Kidney (tissue), 14 donors: ENCODE results near the gene ING2. TPM values are rescaled to one million over a fixed set of nuclear protein-coding genes. Genes with fewer than 3 reads are reported as not detected.

Experiments
- DNase-seq, 5 donors: peaks; one replicate each; pipeline ENCODE4 v3.0.0-alpha.2; 2013 to 2020
- FAIRE-seq: peaks from 2 replicates; lab custom pipeline; 2012; peaks lifted over from hg19 to GRCh38; lab: Jason Lieb, UNC
- H3K27ac ChIP-seq, 2 donors: one replicate each; pipeline ENCODE4 v1.7.0; 2013; ENCODE audit warnings: low read depth in 2 of 2, low read length in 2 of 2, inconsistent platforms in 1 of 2
- H3K27me3 ChIP-seq: one replicate; pipeline ENCODE4 v1.7.1; 2013; ENCODE audit warnings: low read length, inconsistent platforms; ENCODE audit not compliant: control insufficient read depth, insufficient read depth
- H3K36me3 ChIP-seq, 3 donors: one replicate each; pipeline versions ENCODE4 v1.7.0 to v1.7.1; 2013; ENCODE audit warnings: low read length in 3 of 3, control low read depth in 1 of 3, inconsistent platforms in 1 of 3; ENCODE audit not compliant: insufficient read depth in 3 of 3, control insufficient read depth in 2 of 3
- H3K4me1 ChIP-seq, 3 donors: one replicate each; pipeline versions ENCODE4 v1.7.0 to v1.7.1; 2013; ENCODE audit warnings: low read length in 3 of 3, inconsistent platforms in 1 of 3, low read depth in 1 of 3; ENCODE audit not compliant: control insufficient read depth in 2 of 3, insufficient read depth in 2 of 3
- H3K4me3 ChIP-seq, 3 donors: one replicate each; pipeline versions ENCODE4 v1.7.0 to v1.8.1; 2013; ENCODE audit warnings: low read length in 3 of 3, control low read depth in 1 of 3, inconsistent platforms in 1 of 3
- H3K9ac ChIP-seq, 3 donors: one replicate each; pipeline versions ENCODE4 v1.7.0 to v1.7.1; 2013; ENCODE audit warnings: low read length in 3 of 3, control low read depth in 1 of 3, inconsistent platforms in 1 of 3
- H3K9me3 ChIP-seq, 3 donors: one replicate each; pipeline versions ENCODE4 v1.7.0 to v1.7.1; 2013; ENCODE audit warnings: low read length in 3 of 3, control low read depth in 1 of 3, inconsistent platforms in 1 of 3; ENCODE audit not compliant: control insufficient read depth in 2 of 3, insufficient read depth in 1 of 3
- intact Hi-C: fragments of 100-400 bp; cut with DNase I; formaldehyde crosslinking; loops from one replicate; pipeline ENCODE4 v1.11.1; 2022
- polyA plus RNA-seq: library from polyadenylated mRNA; stranded (reverse); fragments of 350-450 nt; fragmentation: Illumina TruSeq; extraction: RNeasy Lipid Tissue Mini Kit (QIAGEN cat#74804); gene quantifications from one replicate; pipeline ENCODE4 v1.2.3, GENCODE V29; 2014; ENCODE audit warnings: low read depth, low replicate concordance; ENCODE audit not compliant: insufficient read depth
- total RNA-seq: library from RNA; stranded (reverse); fragmentation: NEBNext Ultra II Directional; extraction: Animal tissue kit (Norgen Biotek cat#: 25700); gene quantifications from one replicate; pipeline ENCODE4 v1.2.1, GENCODE V29; 2021
- TF ChIP-seq, protein P1 (sequence below): IDR thresholded peaks from 3 replicates; pipeline ENCODE4 v1.5.1; 2012; ENCODE audit warnings: mild to moderate bottlenecking, moderate library complexity, borderline replicate concordance; ENCODE audit not compliant: insufficient read depth; ENCODE audit errors: extremely low read depth
- donor health status: control.
- donor health status: control.
- donor health status: control.
- donor health status: control.
- donor health status: control.
- donor health status: DM: yes; HTN: yes; CAD: no.
- donor health status: Normal renal cell carcinoma (clear cell type).

ING2 gene
- total and polyA plus RNA-seq, 2 donors from 2014 or later: 7.8 to 17.3 TPM

- Histone ChIP-seq H3K27me3 (no peaks in the 10 kb centered on the region), H3K9ac (peak overlapping the region; percentile 49 to 89 (median 65)), H3K4me3 (peak overlapping the region; percentile 71 to 97 (median 96)), H3K4me1 (peaks cover 0 to 2% (median 0%) of the 10 kb centered on the region in 3 donors), H3K36me3 (peaks cover 2 to 6% (median 4%) of the 10 kb centered on the region in 3 donors), H3K27ac (peak overlapping the region; percentile 99), H3K9me3 (no peaks in the 10 kb centered on the region)
- intact Hi-C loops: no loop called here
- TF ChIP-seq, protein P1, sequence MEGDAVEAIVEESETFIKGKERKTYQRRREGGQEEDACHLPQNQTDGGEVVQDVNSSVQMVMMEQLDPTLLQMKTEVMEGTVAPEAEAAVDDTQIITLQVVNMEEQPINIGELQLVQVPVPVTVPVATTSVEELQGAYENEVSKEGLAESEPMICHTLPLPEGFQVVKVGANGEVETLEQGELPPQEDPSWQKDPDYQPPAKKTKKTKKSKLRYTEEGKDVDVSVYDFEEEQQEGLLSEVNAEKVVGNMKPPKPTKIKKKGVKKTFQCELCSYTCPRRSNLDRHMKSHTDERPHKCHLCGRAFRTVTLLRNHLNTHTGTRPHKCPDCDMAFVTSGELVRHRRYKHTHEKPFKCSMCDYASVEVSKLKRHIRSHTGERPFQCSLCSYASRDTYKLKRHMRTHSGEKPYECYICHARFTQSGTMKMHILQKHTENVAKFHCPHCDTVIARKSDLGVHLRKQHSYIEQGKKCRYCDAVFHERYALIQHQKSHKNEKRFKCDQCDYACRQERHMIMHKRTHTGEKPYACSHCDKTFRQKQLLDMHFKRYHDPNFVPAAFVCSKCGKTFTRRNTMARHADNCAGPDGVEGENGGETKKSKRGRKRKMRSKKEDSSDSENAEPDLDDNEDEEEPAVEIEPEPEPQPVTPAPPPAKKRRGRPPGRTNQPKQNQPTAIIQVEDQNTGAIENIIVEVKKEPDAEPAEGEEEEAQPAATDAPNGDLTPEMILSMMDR: no peak
- peak; percentile 92 to 97 (median 94) for DNase-seq
- FAIRE-seq: no peak
Observed at GRCh38 chr4:183505611-183506388, 942 bp downstream of the ING2 start.

DNA sequence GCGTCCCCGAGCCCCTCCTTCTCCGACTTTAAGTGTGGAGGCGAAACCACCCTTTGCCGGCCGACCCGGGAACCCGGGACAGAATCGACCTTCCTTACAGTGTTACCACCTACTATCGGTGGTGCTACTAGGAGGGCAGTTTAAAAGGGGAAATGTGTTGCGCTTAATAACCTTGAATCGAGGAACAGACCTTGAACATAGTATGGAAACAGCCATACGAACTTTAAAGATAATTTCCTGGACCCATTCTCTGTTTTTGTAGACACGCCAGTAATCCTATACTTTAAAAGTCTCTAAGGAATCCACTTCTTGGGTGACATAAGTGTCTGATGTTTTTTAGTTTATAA, 1.5 kb downstream of the ING2 start:
- H3K27ac ChIP-seq: peak overlapping the region; percentile 99
- no peaks in the 10 kb centered on the region for H3K9me3 ChIP-seq
- DNase-seq (no peak), FAIRE-seq (no peak)
- H3K27me3 ChIP-seq: no peaks in the 10 kb centered on the region
- H3K9ac ChIP-seq: peak overlapping the region; percentile 49 to 89 (median 55)
- peaks cover 0 to 2% (median 0%) of the 10 kb centered on the region in 3 donors for H3K4me1 ChIP-seq
- H3K36me3 ChIP-seq: peaks cover 2 to 9% (median 6%) of the 10 kb centered on the region in 3 donors
- peak overlapping the region; percentile 71 to 97 (median 96) for H3K4me3 ChIP-seq
- intact Hi-C loops: no loop called here
- TF ChIP-seq, protein P1: no peak

DNA sequence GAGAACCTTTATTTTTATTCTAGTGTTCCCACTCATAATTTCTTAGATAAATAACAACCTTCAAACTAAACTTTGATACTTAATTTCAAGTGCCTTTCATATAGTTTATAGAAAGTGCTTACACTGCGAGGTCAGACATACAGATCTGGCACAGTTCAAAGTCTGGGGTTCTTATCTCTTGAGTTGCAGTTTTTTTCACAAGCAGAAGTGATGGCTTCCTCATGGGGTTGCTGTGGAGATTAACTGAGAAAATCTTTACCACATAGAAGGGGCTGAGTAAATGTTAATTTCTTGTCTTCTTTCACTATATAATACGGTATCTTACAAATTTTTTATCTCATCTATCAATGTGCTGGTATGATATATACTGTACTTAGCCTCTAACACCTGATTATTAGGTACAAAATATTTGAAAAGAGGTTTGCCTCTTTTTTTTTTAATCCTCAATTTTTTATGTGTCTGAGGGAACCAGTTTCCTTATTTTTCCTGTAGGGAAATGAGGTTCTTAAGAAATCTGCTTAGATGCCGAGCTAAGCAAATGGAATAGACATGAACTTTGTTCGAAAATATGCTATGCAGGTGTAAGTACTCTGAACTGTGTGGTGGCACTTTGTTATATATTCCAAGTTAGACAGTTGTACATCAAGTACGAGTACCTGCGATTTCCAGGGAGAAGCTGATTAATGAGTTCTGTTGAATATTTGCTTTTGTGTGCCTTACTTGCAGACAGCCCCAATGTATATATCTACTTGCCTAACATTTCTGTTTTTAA, 3.3 kb downstream of the ING2 start:
- TF ChIP-seq, protein P1: no peak
- DNase-seq (no peak), FAIRE-seq (no peak)
- H3K9ac ChIP-seq: no peak overlapping the region
- no peaks in the 10 kb centered on the region for H3K9me3 ChIP-seq
- H3K4me1 ChIP-seq: peaks cover 0 to 2% (median 0%) of the 10 kb centered on the region in 3 donors
- H3K36me3 ChIP-seq: peaks cover 2 to 9% (median 9%) of the 10 kb centered on the region in 3 donors
- no peak overlapping the region for H3K4me3 ChIP-seq
- H3K27ac ChIP-seq: no peak overlapping the region
- intact Hi-C loops: no loop called here
- H3K27me3 ChIP-seq: no peaks in the 10 kb centered on the region
